Measurements from ENCODE around the gene TXNDC2. TPM values are rescaled to one million over a fixed set of nuclear protein-coding genes. Genes with fewer than 3 reads are reported as not detected.
"Not testable (repeated sequence)": the region's sequence is repeated elsewhere in the genome, so short reads cannot be mapped to it uniquely, and the experiment has no call there.

Gene TXNDC2
- total RNA-seq, 1 experiment from 2014 or later, result not detected

- no peak overlapping the region for H3K4me3 ChIP-seq (ENCODE audit: insufficient read depth, low read depth, low read length)
- DNase-seq, result no peak
- no peaks in the 10 kb centered on the region for H3K27me3 ChIP-seq (ENCODE audit: control insufficient read depth, insufficient read depth, low read length)
- no peaks in the 10 kb centered on the region for H3K36me3 ChIP-seq (replicated peaks; ENCODE audit: control insufficient read depth, insufficient read depth, low read length)
Observed at GRCh38 chr18:9854801-9855676, 30.7 kb upstream of the TXNDC2 start.

- no peak for DNase-seq
Observed at GRCh38 chr18:9855681-9856080, 30.1 kb upstream of the TXNDC2 start.

GRCh38 chr18:9856092-9856491 lies 29.7 kb upstream of the TXNDC2 start:
- no peak for DNase-seq
- Histone ChIP-seq H3K27me3 (ENCODE audit: control insufficient read depth, insufficient read depth, low read length) (no peaks in the 10 kb centered on the region), H3K36me3 (replicated peaks; ENCODE audit: control insufficient read depth, insufficient read depth, low read length) (no peaks in the 10 kb centered on the region), H3K4me3 (ENCODE audit: insufficient read depth, low read depth, low read length) (no peak overlapping the region)

More at GRCh38 chr18:9855681-9856080, 30.1 kb upstream of the TXNDC2 start:
- no peak overlapping the region for H3K4me3 ChIP-seq (ENCODE audit: insufficient read depth, low read depth, low read length)
- H3K27me3 ChIP-seq (ENCODE audit: control insufficient read depth, insufficient read depth, low read length), result no peaks in the 10 kb centered on the region
- H3K36me3 ChIP-seq (replicated peaks; ENCODE audit: control insufficient read depth, insufficient read depth, low read length), result no peaks in the 10 kb centered on the region

- not testable (repeated sequence) for H3K27me3 ChIP-seq (ENCODE audit: control insufficient read depth, insufficient read depth, low read length); H3K36me3 ChIP-seq (replicated peaks; ENCODE audit: control insufficient read depth, insufficient read depth, low read length); DNase-seq; H3K4me3 ChIP-seq (ENCODE audit: insufficient read depth, low read depth, low read length)
Observed at GRCh38 chr18:9857479-9857998, 28.2 kb upstream of the TXNDC2 start.

DNA sequence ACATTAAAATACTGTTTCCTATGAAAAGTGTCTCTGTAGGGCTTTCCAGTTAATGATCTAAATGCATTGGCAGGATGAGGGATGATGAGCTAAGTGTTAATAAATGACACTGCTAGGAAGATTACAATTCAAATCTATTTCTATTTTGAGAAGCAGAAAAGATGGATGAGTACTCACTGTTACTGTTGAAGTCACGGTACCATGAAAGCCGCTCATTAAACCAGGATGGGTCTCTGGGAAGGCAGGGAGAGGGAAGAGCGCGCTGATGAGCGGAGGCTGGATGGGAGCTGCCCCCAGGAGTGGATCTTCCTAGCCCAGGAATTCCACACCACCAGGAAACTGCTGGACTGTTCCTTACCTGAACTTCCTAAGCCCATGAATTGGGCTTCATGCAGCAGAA lies 27.1 kb upstream of the TXNDC2 start:
- no peak for DNase-seq
- no peaks in the 10 kb centered on the region for H3K27me3 ChIP-seq (ENCODE audit: control insufficient read depth, insufficient read depth, low read length)
- no peaks in the 10 kb centered on the region for H3K36me3 ChIP-seq (replicated peaks; ENCODE audit: control insufficient read depth, insufficient read depth, low read length)
- no peak overlapping the region for H3K4me3 ChIP-seq (ENCODE audit: insufficient read depth, low read depth, low read length)

DNA sequence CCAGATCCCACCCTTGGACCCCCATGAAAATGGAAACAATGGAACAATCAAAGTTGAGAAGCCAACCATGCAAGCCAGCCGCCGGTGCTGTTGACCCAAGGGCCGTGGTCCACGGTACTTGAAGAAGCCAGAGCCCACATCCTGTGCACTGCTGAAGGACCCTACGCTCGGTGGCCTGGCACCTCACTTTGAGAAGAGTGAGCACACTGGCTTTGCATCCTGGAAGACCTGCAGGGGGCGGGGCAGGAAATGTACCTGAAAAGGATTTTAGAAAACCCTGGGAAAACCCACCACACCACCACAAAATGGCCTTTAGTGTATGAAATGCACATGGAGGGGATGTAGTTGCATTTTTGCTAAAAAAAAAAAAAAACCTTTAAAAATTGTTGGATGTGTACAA lies 26.5 kb upstream of the TXNDC2 start:
- Histone ChIP-seq H3K4me3 (ENCODE audit: insufficient read depth, low read depth, low read length) (no peak overlapping the region), H3K27me3 (ENCODE audit: control insufficient read depth, insufficient read depth, low read length) (no peaks in the 10 kb centered on the region), H3K36me3 (replicated peaks; ENCODE audit: control insufficient read depth, insufficient read depth, low read length) (no peaks in the 10 kb centered on the region)
- no peak for DNase-seq

- no peak for DNase-seq
- Histone ChIP-seq H3K4me3 (ENCODE audit: insufficient read depth, low read depth, low read length) (no peak overlapping the region), H3K36me3 (replicated peaks; ENCODE audit: control insufficient read depth, insufficient read depth, low read length) (no peaks in the 10 kb centered on the region), H3K27me3 (ENCODE audit: control insufficient read depth, insufficient read depth, low read length) (no peaks in the 10 kb centered on the region)
Observed at GRCh38 chr18:9860682-9861081, 25.1 kb upstream of the TXNDC2 start.

- Histone ChIP-seq H3K4me3 (ENCODE audit: insufficient read depth, low read depth, low read length) (no peak overlapping the region), H3K36me3 (replicated peaks; ENCODE audit: control insufficient read depth, insufficient read depth, low read length) (no peaks in the 10 kb centered on the region), H3K27me3 (ENCODE audit: control insufficient read depth, insufficient read depth, low read length) (no peaks in the 10 kb centered on the region)
- DNase-seq, result no peak
Observed at GRCh38 chr18:9861157-9861556, 24.6 kb upstream of the TXNDC2 start.

DNA sequence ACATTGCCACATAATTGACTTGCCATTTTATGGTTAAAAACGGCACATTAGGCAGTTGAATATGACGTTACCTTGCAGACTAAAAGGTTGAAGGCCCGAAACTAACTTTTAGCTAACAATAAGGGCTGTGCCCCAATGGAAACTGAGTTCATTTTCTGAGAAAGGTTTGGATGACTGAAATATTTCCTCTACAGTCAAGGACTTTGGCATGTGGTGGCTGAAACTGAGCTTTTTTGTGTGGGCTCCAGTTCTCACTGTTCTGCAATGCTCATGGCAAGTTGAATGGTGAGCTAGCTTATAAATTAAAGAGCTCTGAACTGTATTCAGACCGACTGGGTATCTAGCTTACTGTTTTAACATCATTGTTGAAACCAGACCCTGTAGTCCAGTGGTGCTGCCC lies 23.8 kb upstream of the TXNDC2 start:
- Histone ChIP-seq H3K4me3 (ENCODE audit: insufficient read depth, low read depth, low read length) (no peak overlapping the region), H3K36me3 (replicated peaks; ENCODE audit: control insufficient read depth, insufficient read depth, low read length) (no peaks in the 10 kb centered on the region), H3K27me3 (ENCODE audit: control insufficient read depth, insufficient read depth, low read length) (no peaks in the 10 kb centered on the region)
- DNase-seq, result no peak

DNA sequence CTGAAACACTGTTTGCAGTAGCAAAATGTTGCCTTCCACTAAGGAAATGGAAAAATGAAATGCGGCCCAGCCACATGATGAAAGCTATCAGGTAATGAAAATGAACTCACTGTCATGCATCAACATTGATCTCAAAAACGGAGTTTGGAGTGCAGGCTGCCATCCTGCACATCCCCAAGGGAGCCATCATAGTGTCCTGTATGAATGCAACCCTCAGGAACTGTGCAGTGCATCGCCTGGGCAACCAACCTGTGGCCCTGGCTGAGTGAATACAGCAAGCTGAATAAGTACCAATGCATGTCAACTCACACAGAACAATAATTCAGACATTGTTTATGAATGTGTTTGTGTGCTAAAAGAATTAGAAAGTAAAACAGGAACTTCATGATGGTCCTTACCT lies 23.1 kb upstream of the TXNDC2 start:
- no peak for DNase-seq
- Histone ChIP-seq H3K4me3 (ENCODE audit: insufficient read depth, low read depth, low read length) (no peak overlapping the region), H3K36me3 (replicated peaks; ENCODE audit: control insufficient read depth, insufficient read depth, low read length) (no peaks in the 10 kb centered on the region)

GRCh38 chr18:9863282-9863681 lies 22.5 kb upstream of the TXNDC2 start:
- Histone ChIP-seq H3K36me3 (replicated peaks; ENCODE audit: control insufficient read depth, insufficient read depth, low read length) (no peaks in the 10 kb centered on the region), H3K4me3 (ENCODE audit: insufficient read depth, low read depth, low read length) (no peak overlapping the region), H3K27me3 (ENCODE audit: control insufficient read depth, insufficient read depth, low read length) (no peaks in the 10 kb centered on the region)
- no peak for DNase-seq

More for the DNA sequence above, 23.1 kb upstream of the TXNDC2 start:
- no peaks in the 10 kb centered on the region for H3K27me3 ChIP-seq (ENCODE audit: control insufficient read depth, insufficient read depth, low read length)

GRCh38 chr18:9865764-9866490 lies 19.8 kb upstream of the TXNDC2 start:
- no peak for DNase-seq
- Histone ChIP-seq H3K36me3 (replicated peaks; ENCODE audit: control insufficient read depth, insufficient read depth, low read length) (no peaks in the 10 kb centered on the region), H3K4me3 (ENCODE audit: insufficient read depth, low read depth, low read length) (no peak overlapping the region), H3K27me3 (ENCODE audit: control insufficient read depth, insufficient read depth, low read length) (no peaks in the 10 kb centered on the region)

DNA sequence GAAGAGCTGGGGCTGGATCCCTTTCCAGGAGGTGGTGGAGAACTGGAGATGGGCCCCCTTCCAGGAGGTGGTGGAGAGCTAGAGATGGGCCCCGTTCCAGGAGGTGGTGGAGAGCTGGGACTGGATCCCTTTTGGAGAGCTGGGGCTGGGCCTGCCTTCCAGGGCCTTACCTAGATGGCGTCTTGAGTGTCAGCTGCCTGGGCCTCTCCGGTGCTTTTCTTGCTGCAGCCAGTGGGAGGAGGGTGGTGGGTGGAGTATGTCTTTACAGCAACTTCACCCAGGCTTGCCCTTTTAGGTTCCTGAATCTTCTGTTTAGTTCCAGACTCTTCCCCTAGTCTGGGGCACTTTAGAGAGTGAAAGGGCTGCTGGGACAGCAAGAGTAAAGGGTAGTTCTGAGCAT lies 19.1 kb upstream of the TXNDC2 start:
- DNase-seq, result no peak
- Histone ChIP-seq H3K36me3 (replicated peaks; ENCODE audit: control insufficient read depth, insufficient read depth, low read length) (no peaks in the 10 kb centered on the region), H3K4me3 (ENCODE audit: insufficient read depth, low read depth, low read length) (no peak overlapping the region), H3K27me3 (ENCODE audit: control insufficient read depth, insufficient read depth, low read length) (no peaks in the 10 kb centered on the region)

DNA sequence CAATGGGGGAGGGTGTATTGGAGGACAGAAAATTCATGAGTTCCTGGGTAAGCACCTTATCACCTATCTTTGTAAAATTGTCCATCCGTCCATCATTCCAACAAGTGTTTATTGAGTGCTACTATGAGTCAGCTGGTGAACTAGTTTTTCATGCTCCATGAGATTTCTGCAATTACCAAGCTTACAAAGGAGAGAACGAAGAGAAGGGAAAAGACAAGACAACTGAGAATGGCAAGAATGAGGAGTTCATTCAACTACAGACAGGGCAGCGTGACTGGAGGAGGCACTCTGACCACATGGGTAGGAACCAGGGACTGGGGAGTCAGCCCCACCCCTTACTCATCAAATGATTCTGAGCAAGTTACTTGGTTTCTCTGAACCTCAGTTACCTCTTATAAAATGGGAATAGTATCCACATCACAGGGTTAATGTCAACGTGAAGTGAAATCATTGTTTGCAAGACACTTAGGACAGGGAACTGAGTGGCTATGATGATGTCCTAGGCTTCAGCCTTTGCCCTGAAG lies 18.6 kb upstream of the TXNDC2 start:
- Histone ChIP-seq H3K27me3 (ENCODE audit: control insufficient read depth, insufficient read depth, low read length) (no peaks in the 10 kb centered on the region), H3K36me3 (replicated peaks; ENCODE audit: control insufficient read depth, insufficient read depth, low read length) (no peaks in the 10 kb centered on the region), H3K4me3 (ENCODE audit: insufficient read depth, low read depth, low read length) (no peak overlapping the region)
- DNase-seq, result no peak
